Glutamatergic neuron (in vitro differentiated cells): ENCODE results near the gene SLC36A3. TPM values are rescaled to one million over a fixed set of nuclear protein-coding genes. Genes with fewer than 3 reads are reported as not detected.

Experiments
- DNase-seq: peaks from one replicate; pipeline ENCODE4 v3.0.0; 2022
- H3K27ac Mint-ChIP-seq: one replicate; pipeline ENCODE4 v1.8.0; 2020; ENCODE audit warnings: mild to moderate bottlenecking, mixed read lengths, inconsistent platforms; ENCODE audit not compliant: unreplicated experiment
- H3K27me3 Mint-ChIP-seq: one replicate; pipeline ENCODE4 v1.8.0; 2020; ENCODE audit warnings: mild to moderate bottlenecking, moderate library complexity, mixed read lengths, inconsistent platforms; ENCODE audit not compliant: unreplicated experiment
- H3K36me3 Mint-ChIP-seq: one replicate; pipeline ENCODE4 v1.8.0; 2020; ENCODE audit warnings: mild to moderate bottlenecking, mixed read lengths, inconsistent platforms; ENCODE audit not compliant: unreplicated experiment
- H3K4me1 Mint-ChIP-seq: one replicate; pipeline ENCODE4 v1.8.0; 2020; ENCODE audit warnings: mild to moderate bottlenecking, low read depth, mixed read lengths, inconsistent platforms; ENCODE audit not compliant: unreplicated experiment
- H3K4me3 Mint-ChIP-seq: one replicate; pipeline ENCODE4 v1.8.0; 2020; ENCODE audit warnings: mild to moderate bottlenecking, mixed read lengths, inconsistent platforms; ENCODE audit not compliant: unreplicated experiment
- H3K9me3 Mint-ChIP-seq: one replicate; pipeline ENCODE4 v1.8.0; 2020; ENCODE audit warnings: mild to moderate bottlenecking, moderate library complexity, mixed read lengths, inconsistent platforms; ENCODE audit not compliant: unreplicated experiment
- CTCF ChIP-seq: fragments of 200-600 bp; sonication (generic); IDR thresholded peaks from one replicate; pipeline ENCODE4 v1.5.0; 2021; ENCODE audit not compliant: partially characterized antibody, unreplicated experiment
- total RNA-seq: library from RNA; stranded (reverse); fragmentation: NEBNext Ultra II Directional; extraction: Animal tissue kit (Norgen Biotek cat#: 25700); gene quantifications from one replicate; pipeline ENCODE4 v1.2.1, GENCODE V29; 2021; ENCODE audit not compliant: unreplicated experiment

The SLC36A3 gene
- total RNA-seq, 1 donor from 2014 or later = not detected

DNA sequence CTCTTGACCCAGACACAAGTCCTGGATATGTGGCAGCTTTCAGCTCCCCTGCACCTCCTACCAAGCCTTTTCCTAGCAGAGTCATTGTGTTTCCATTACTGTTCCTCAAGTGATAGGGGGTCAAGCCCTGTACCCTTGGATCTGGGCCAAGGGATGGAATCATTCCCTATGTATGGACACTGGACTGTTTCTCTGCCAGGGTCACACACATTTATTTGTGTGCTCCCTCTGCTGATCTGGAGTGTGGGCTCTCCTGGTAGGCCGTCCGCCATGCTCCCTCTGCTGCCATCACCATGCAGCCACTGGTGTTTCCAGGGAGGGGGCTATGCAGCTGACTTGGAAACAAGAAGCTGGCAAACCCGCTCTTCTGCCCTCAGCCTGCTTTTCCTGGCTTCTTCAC lies 41.0 kb downstream of the SLC36A3 start:
- H3K27ac Mint-ChIP-seq = no peak overlapping the region
- no peaks in the 10 kb centered on the region for H3K9me3 Mint-ChIP-seq

GRCh38 chr5:151259931-151260330 lies 43.6 kb downstream of the SLC36A3 start:
- H3K36me3 Mint-ChIP-seq = no peaks in the 10 kb centered on the region
- no peak overlapping the region for H3K4me3 Mint-ChIP-seq
- peaks cover 2% of the 10 kb centered on the region for H3K27me3 Mint-ChIP-seq
- no peak overlapping the region for H3K27ac Mint-ChIP-seq
- no peak for DNase-seq
- TF ChIP-seq CTCF = no peak
- H3K9me3 Mint-ChIP-seq = no peaks in the 10 kb centered on the region
- no peaks in the 10 kb centered on the region for H3K4me1 Mint-ChIP-seq

More for the DNA sequence above, 41.0 kb downstream of the SLC36A3 start:
- TF ChIP-seq CTCF = no peak
- H3K4me3 Mint-ChIP-seq = no peak overlapping the region
- H3K36me3 Mint-ChIP-seq = no peaks in the 10 kb centered on the region
- no peaks in the 10 kb centered on the region for H3K4me1 Mint-ChIP-seq
- no peak for DNase-seq
- peaks cover 2% of the 10 kb centered on the region for H3K27me3 Mint-ChIP-seq

DNA sequence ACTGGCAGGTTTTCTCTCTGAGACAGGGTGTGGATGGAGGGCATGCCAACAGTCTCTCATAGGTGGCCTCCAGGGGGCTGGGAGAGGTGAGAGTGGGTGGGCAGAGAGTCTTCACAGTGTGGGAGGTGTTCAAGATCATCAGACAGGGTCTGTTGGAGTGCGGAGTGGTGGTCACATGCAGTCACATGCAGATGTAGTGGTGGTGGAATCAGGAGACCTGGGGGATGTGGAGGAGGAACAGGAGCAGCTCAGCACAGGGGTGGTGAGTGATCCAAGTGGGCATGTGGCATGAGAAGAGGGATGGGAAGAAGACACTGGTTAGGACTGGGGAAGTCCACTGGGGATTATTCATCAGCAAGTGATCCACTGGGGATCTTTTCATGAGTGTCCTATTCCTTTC lies 44.8 kb downstream of the SLC36A3 start:
- H3K4me1 Mint-ChIP-seq = peaks cover 3% of the 10 kb centered on the region
- H3K36me3 Mint-ChIP-seq = no peaks in the 10 kb centered on the region
- H3K27ac Mint-ChIP-seq = no peak overlapping the region
- no peak for TF ChIP-seq CTCF
- H3K27me3 Mint-ChIP-seq = peaks cover 5% of the 10 kb centered on the region
- no peak for DNase-seq
- H3K4me3 Mint-ChIP-seq = no peak overlapping the region
- H3K9me3 Mint-ChIP-seq = peaks cover 1% of the 10 kb centered on the region

DNA sequence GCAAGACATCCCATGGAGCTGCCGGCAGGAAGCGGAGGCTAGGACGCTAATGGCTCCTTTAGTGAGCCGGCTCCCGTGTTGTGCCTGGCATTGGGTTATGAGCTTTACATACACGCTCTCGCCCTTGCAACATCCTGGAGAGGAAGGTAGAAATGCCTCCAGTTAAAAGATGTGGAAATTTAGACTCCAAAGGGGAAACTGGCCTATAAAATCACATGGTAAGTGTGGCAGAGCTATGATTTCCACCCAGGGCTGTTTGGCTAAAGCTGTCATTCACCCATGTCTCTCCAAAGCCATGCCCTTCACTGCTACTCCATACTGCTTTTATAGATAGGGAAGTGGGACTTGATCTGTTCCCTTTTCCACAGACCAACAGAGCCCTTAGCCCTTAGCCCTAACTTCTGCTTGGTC lies 45.4 kb downstream of the SLC36A3 start:
- no peak for TF ChIP-seq CTCF
- Mint-ChIP-seq H3K27ac (no peak overlapping the region), H3K4me1 (peaks cover 7% of the 10 kb centered on the region), H3K4me3 (no peak overlapping the region), H3K9me3 (peaks cover 5% of the 10 kb centered on the region), H3K27me3 (peaks cover 8% of the 10 kb centered on the region), H3K36me3 (no peaks in the 10 kb centered on the region)
- no peak for DNase-seq

GRCh38 chr5:151257731-151258181 lies 45.8 kb downstream of the SLC36A3 start:
- H3K27me3 Mint-ChIP-seq = peaks cover 8% of the 10 kb centered on the region
- no peak overlapping the region for H3K4me3 Mint-ChIP-seq
- peaks cover 7% of the 10 kb centered on the region for H3K4me1 Mint-ChIP-seq
- peaks cover 5% of the 10 kb centered on the region for H3K9me3 Mint-ChIP-seq
- H3K36me3 Mint-ChIP-seq = no peaks in the 10 kb centered on the region
- DNase-seq = no peak
- TF ChIP-seq CTCF = no peak
- H3K27ac Mint-ChIP-seq = no peak overlapping the region
